Endothelial cell of umbilical vein (primary cell): ENCODE results near the gene MCM5. TPM values are rescaled to one million over a fixed set of nuclear protein-coding genes. Genes with fewer than 3 reads are reported as not detected.

Source experiments
- BruUV-seq: library from RNA; stranded (reverse); fragments of 400-500 nt; replicated peaks from 2 replicates; lab custom pipeline; 2021; lab: Mats Ljungman, UMichigan
- CTCF ChIA-PET: fragments of 300-600, 350-600 bp; sonication (Branson Sonifier 250); formaldehyde crosslinking; loops from one replicate; lab custom pipeline; 2021; ENCODE audit warnings: antibody characterized with exemption, inconsistent platforms; lab: Charles Lee
- POLR2A ChIA-PET: fragments of 300-600, 350-600 bp; sonication (Branson Sonifier 250); formaldehyde crosslinking; loops from one replicate; lab custom pipeline; 2021; ENCODE audit warnings: antibody characterized with exemption, inconsistent platforms; lab: Charles Lee
- DNase-seq: peaks from one replicate; pipeline ENCODE4 v3.0.0-alpha.2; 2011; ENCODE audit warnings: low read depth, low spot score
- FAIRE-seq: peaks from 2 replicates; lab custom pipeline; 2011; peaks lifted over from hg19 to GRCh38; lab: Jason Lieb, UNC
- H2AFZ ChIP-seq: 2 replicates; pipeline ENCODE4 v1.6.0; 2012; ENCODE audit warnings: low read depth, low read length, control low read depth, inconsistent platforms
- H3K27ac ChIP-seq: 2 replicates; pipeline ENCODE4 v1.5.1; 2011; ENCODE audit warnings: low read depth, mild to moderate bottlenecking, control low read depth, low read length, moderate library complexity; ENCODE audit not compliant: insufficient read depth
- H3K27me3 ChIP-seq, 2 experiments: 2 replicates each; pipeline versions ENCODE4 v1.6.0 to v1.6.1; 2011; ENCODE audit warnings: low read length in 2 of 2, mixed read lengths in 1 of 2; ENCODE audit not compliant: control insufficient read depth in 2 of 2, insufficient read depth in 2 of 2
- H3K36me3 ChIP-seq, 2 experiments: 2 replicates in 1 of 2; 3 replicates in 1 of 2; pipeline ENCODE4 v1.5.1; 2011; ENCODE audit warnings: low read length in 2 of 2, mild to moderate bottlenecking in 1 of 2, moderate library complexity in 1 of 2; ENCODE audit not compliant: control insufficient read depth in 2 of 2, insufficient read depth in 2 of 2; ENCODE audit errors: extremely low read depth in 1 of 2
- H3K4me1 ChIP-seq: 3 replicates; pipeline ENCODE4 v1.5.1; 2011; ENCODE audit warnings: mild to moderate bottlenecking, low read length; ENCODE audit not compliant: control insufficient read depth, insufficient read depth; ENCODE audit errors: extremely low read depth
- H3K4me2 ChIP-seq: 2 replicates; pipeline ENCODE4 v1.6.1; 2011; ENCODE audit warnings: low read length, control low read depth, mixed read lengths; ENCODE audit not compliant: insufficient read depth
- H3K4me3 ChIP-seq, 3 experiments: fragments of 200-600 bp in 1 of 3; sonication (generic), shearing (Covaris generic) in 1 of 3; replicated peaks in 1 of 3; 2 replicates each; pipeline ENCODE4 v1.5.1; 2011 to 2016; ENCODE audit warnings: control low read depth in 3 of 3, low read length in 3 of 3, mild to moderate bottlenecking in 2 of 3, inconsistent platforms in 1 of 3, low read depth in 1 of 3, moderate library complexity in 1 of 3; ENCODE audit not compliant: insufficient read depth in 1 of 3
- H3K79me2 ChIP-seq: 2 replicates; pipeline ENCODE4 v1.6.0; 2012; ENCODE audit warnings: low read length, inconsistent platforms; ENCODE audit not compliant: control insufficient read depth, insufficient read depth
- H3K9ac ChIP-seq: replicated peaks from 2 replicates; pipeline ENCODE3; 2011; ENCODE audit warnings: low read length, control low read depth; ENCODE audit not compliant: insufficient read depth; ENCODE audit errors: extremely low read depth
- H3K9me1 ChIP-seq: replicated peaks from 3 replicates; pipeline ENCODE4 v1.6.0; 2011; ENCODE audit warnings: mild to moderate bottlenecking, low read length; ENCODE audit not compliant: control insufficient read depth, insufficient read depth; ENCODE audit errors: extremely low read depth
- H3K9me3 ChIP-seq: replicated peaks from 2 replicates; pipeline ENCODE4 v1.5.1; 2012; ENCODE audit warnings: low read length, inconsistent platforms; ENCODE audit not compliant: control insufficient read depth, insufficient read depth
- H4K20me1 ChIP-seq: replicated peaks from 2 replicates; pipeline ENCODE3; 2011; ENCODE audit warnings: mild to moderate bottlenecking, low read length; ENCODE audit not compliant: control insufficient read depth, insufficient read depth; ENCODE audit errors: extremely low read depth
- CTCF ChIP-seq, 2 donors: IDR thresholded peaks; 1 replicate in 1 of 2; 2 replicates in 1 of 2; pipeline ENCODE4 v1.5.1; 2011; ENCODE audit warnings: low read length in 2 of 2, mild to moderate bottlenecking in 2 of 2, moderate library complexity in 2 of 2, control low read depth in 1 of 2, inconsistent platforms in 1 of 2, low read depth in 1 of 2; ENCODE audit not compliant: insufficient read depth in 1 of 2; ENCODE audit errors: extremely low read depth in 1 of 2
- EZH2 ChIP-seq: IDR thresholded peaks from 2 replicates; pipeline ENCODE4 v1.6.1; 2012; ENCODE audit warnings: borderline replicate concordance, low read depth, mild to moderate bottlenecking, moderate library complexity, low read length, inconsistent platforms; ENCODE audit not compliant: severe bottlenecking
- FOS ChIP-seq: IDR thresholded peaks from 2 replicates; pipeline ENCODE4 v1.6.1; 2011; ENCODE audit warnings: mild to moderate bottlenecking, low read length, moderate library complexity, borderline replicate concordance; ENCODE audit not compliant: insufficient read depth
- GATA2 ChIP-seq: IDR thresholded peaks from 2 replicates; pipeline ENCODE4 v1.7.0; 2011; ENCODE audit warnings: low read depth, mild to moderate bottlenecking, moderate library complexity, mixed read lengths, low read length; ENCODE audit not compliant: insufficient read length, insufficient read depth
- JUN ChIP-seq: IDR thresholded peaks from 2 replicates; pipeline ENCODE4 v1.6.1; 2011; ENCODE audit warnings: borderline replicate concordance, low read depth; ENCODE audit not compliant: insufficient read length, insufficient read depth
- MAX ChIP-seq: IDR thresholded peaks from 2 replicates; pipeline ENCODE4 v1.6.1; 2011; ENCODE audit not compliant: insufficient read depth, insufficient read length
- MYC ChIP-seq: IDR thresholded peaks from one replicate; pipeline ENCODE4 v1.6.1; 2011; ENCODE audit warnings: mild to moderate bottlenecking, low read depth, low read length
- POLR2A ChIP-seq: IDR thresholded peaks from 2 replicates; pipeline ENCODE4 v1.6.1; 2012; ENCODE audit warnings: low read depth, mild to moderate bottlenecking, control low read depth, low read length
- POLR2AphosphoS5 ChIP-seq: IDR thresholded peaks from 2 replicates; pipeline ENCODE4 v1.6.1; 2012; ENCODE audit warnings: low read depth, mild to moderate bottlenecking, control low read depth, low read length, moderate library complexity; ENCODE audit not compliant: insufficient read depth
- dilution Hi-C: fragments of 300-500 bp; cut with MboI; formaldehyde crosslinking; loops from one replicate; pipeline ENCODE4 v1.15.0; 2019; ENCODE audit warnings: low sequenced_read_pairs; ENCODE audit not compliant: extremely low pct_ligation_motif_present
- intact Hi-C: fragments of 100-400 bp; cut with micrococcal nuclease; formaldehyde crosslinking; loops from one replicate; pipeline ENCODE4 v1.10.0; 2022
- polyA plus RNA-seq, 4 experiments: library from polyadenylated mRNA; depleted of rRNA in 3 of 4; stranded (reverse) in 3 of 4; unstranded in 1 of 4; fragments of >200 nt; gene quantifications; 2 replicates each; pipeline versions ENCODE4 v1.2.1 to v1.2.3, GENCODE V29; 2011 to 2012; ENCODE audit warnings: missing spikeins in 1 of 4
- total RNA-seq: library from RNA; stranded (reverse); gene quantifications from 2 replicates; pipeline ENCODE4 v1.2.3, GENCODE V29; 2021

MCM5 gene
- total and polyA plus RNA-seq, 2 donors (not counting 3 experiments of a cell fraction or from before 2014, with no cell fraction given), result 67.8 to 111 TPM

GRCh38 chr22:35418731-35419130, 18.8 kb downstream of the MCM5 start:
- dilution Hi-C loops, result no loop called here
- H3K79me2 ChIP-seq, result no peaks in the 10 kb centered on the region
- H3K9me1 ChIP-seq, result no peaks in the 10 kb centered on the region
- DNase-seq (no peak), FAIRE-seq (no peak)
- H3K27ac ChIP-seq, result no peak overlapping the region
- peaks cover 17 to 35% of the 10 kb centered on the region in 2 experiments for H3K36me3 ChIP-seq
- no TSS peak for BruUV-seq
- no peak overlapping the region for H2AFZ ChIP-seq
- H3K4me3 ChIP-seq, result no peak overlapping the region
- ChIA-PET POLR2A (no interaction called here), CTCF (interaction anchor here (1.4 to 5.0 kb wide), 2 partner anchors 11 to 68 kb away, joined by 5 to 27 read pairs; no protein-coding TSS in a partner anchor)
- no peaks in the 10 kb centered on the region for H3K4me1 ChIP-seq
- H3K9me3 ChIP-seq, result no peaks in the 10 kb centered on the region
- H3K4me2 ChIP-seq, result no peak overlapping the region
- no peaks in the 10 kb centered on the region for H3K27me3 ChIP-seq
- no peaks in the 10 kb centered on the region for H4K20me1 ChIP-seq
- TF ChIP-seq GATA2 (no peak), CTCF (IDR thresholded peaks at IDR 0.05; ENCODE audit: extremely low read depth in 1 of 2, insufficient read depth in 1 of 2, low read depth in 1 of 2, low read length in 2 of 2) (no peak), MYC (no peak), POLR2AphosphoS5 (no peak), JUN (no peak), MAX (no peak), POLR2A (no peak), EZH2 (no peak), FOS (no peak)
- no peak overlapping the region for H3K9ac ChIP-seq
- intact Hi-C loops, result no loop called here
